ENCODE measurements around the gene STIM1. TPM values are rescaled to one million over a fixed set of nuclear protein-coding genes. Genes with fewer than 3 reads are reported as not detected.

The STIM1 gene
- total RNA-seq, 2 experiments from 2014 or later: 103 to 108 TPM

- H3K36me3 Mint-ChIP-seq (ENCODE audit: low read depth): peaks cover 39% of the 10 kb centered on the region
- POLR2A ChIA-PET: no interaction called here
- no peak overlapping the region for H3K27ac Mint-ChIP-seq
- no peaks in the 10 kb centered on the region for H3K9me3 Mint-ChIP-seq
- CTCF ChIA-PET: interaction anchor here (0.7 to 2.0 kb wide), 4 partner anchors 9 to 19 kb away, joined by 3 to 9 read pairs (median 7); partner anchors contain the start of genes PGAP2 and RHOG
- H3K27me3 Mint-ChIP-seq: no peaks in the 10 kb centered on the region
- peaks cover 36% of the 10 kb centered on the region for H3K4me1 Mint-ChIP-seq
- no peak for DNase-seq
- no peak overlapping the region for H3K4me3 Mint-ChIP-seq
Measured at GRCh38 chr11:3822312-3822711, 33.2 kb upstream of the STIM1 start.

DNA sequence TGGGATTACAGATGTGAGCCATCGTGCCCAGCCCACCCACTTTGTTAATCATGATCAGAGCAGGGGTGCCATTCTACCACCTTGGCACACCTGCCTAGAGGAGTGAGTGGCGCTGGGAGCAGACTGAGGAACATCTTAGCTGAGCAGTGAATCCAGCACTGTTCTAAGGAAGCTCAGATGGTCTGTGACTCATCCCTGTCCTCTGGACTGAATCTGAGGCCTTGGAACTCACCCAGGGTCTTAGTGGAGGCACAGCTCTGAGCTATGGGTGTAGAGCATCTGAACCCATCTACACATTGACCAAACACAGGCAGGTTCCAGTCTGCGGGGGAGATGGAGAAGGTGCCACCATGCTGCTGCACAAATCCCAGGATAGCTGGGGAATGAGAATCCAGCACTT is 32.2 kb upstream of the STIM1 start:
- peaks cover 46% of the 10 kb centered on the region for H3K36me3 Mint-ChIP-seq (ENCODE audit: low read depth)
- no peaks in the 10 kb centered on the region for H3K27me3 Mint-ChIP-seq
- POLR2A ChIA-PET: no interaction called here
- H3K4me1 Mint-ChIP-seq: peaks cover 37% of the 10 kb centered on the region
- CTCF ChIA-PET: interaction anchor here (0.7 to 2.0 kb wide), 4 partner anchors 10 to 18 kb away, joined by 4 to 9 read pairs (median 7); partner anchors contain the start of genes PGAP2 and RHOG
- no peaks in the 10 kb centered on the region for H3K9me3 Mint-ChIP-seq
- no peak overlapping the region for H3K27ac Mint-ChIP-seq
- H3K4me3 Mint-ChIP-seq: no peak overlapping the region
- DNase-seq: no peak

DNA sequence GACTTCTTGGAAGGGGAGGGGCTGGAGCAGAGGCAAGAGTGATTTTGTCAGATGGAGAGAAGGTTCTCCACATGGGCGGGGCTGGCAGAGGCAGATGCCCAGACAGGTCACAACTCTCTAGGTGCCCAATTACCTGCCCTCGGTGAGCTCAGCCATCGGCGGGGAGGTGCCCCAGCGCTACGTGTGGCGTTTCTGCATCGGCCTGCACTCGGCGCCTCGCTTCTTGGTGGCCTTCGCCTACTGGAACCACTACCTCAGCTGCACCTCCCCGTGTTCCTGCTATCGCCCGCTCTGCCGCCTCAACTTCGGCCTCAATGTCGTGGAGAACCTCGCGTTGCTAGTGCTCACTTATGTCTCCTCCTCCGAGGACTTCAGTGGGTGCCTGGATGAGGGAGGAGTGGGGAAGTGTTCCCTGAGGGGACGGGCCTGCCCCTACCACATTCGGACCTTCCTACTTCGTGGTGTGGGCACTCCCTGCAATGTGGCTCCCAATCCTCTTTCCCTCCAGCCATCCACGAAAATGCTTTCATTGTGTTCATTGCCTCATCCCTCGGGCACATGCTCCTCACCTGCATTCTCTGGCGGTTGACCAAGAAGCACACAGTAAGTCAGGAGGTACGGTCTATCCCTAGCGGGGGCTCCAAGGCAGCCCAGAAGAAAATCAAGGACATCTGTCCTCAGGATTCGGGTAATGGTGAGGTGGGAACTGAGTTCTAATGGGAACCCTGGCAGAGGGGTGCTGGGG is 31.5 kb upstream of the STIM1 start:
- ChIA-PET POLR2A (no interaction called here), CTCF (interaction anchor here (1.3 to 2.0 kb wide), 5 partner anchors 11 to 249 kb away, joined by 6 to 9 read pairs (median 7); partner anchors contain the start of genes PGAP2 and RHOG)
- Mint-ChIP-seq H3K27ac (no peak overlapping the region), H3K27me3 (no peaks in the 10 kb centered on the region), H3K36me3 (ENCODE audit: low read depth) (peaks cover 47% of the 10 kb centered on the region), H3K4me1 (peaks cover 37% of the 10 kb centered on the region), H3K9me3 (no peaks in the 10 kb centered on the region), H3K4me3 (no peak overlapping the region)
- no peak for DNase-seq

DNA sequence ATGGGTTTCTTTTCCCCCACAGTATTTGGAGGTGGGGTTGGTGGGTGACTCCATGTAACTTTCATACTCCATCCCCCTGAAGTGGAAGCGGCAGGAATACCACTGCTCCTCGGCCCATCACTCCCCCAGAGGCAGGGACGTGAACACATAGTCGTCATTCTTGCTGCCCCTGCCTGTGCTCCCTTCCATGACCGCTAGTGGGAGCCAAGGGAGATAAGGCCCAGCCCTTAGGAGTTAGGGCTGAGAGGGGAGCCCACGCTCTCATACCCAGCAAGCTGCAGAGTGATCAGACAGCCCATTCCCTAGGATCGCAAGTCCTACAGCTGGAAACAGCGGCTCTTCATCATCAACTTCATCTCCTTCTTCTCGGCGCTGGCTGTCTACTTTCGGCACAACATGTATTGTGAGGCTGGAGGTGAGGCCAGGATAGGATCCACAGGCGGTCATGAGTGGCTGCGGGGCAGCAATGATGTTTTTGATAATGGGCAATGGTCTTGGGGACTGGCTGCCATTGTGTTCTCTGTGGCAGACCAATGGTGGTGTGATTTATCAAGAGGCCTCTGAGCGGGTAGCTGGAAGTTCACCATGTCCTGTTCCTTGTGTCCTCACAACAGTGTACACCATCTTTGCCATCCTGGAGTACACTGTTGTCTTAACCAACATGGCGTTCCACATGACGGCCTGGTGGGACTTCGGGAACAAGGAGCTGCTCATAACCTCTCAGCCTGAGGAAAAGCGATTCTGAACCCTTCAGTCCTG is 30.6 kb upstream of the STIM1 start:
- Mint-ChIP-seq H3K36me3 (ENCODE audit: low read depth) (peaks cover 52% of the 10 kb centered on the region), H3K4me3 (no peak overlapping the region), H3K27me3 (no peaks in the 10 kb centered on the region), H3K4me1 (peaks cover 37% of the 10 kb centered on the region), H3K27ac (peak overlapping the region; percentile 57), H3K9me3 (no peaks in the 10 kb centered on the region)
- ChIA-PET POLR2A (no interaction called here), CTCF (interaction anchor here (0.8 to 1.4 kb wide), 9 partner anchors 8 to 248 kb away, joined by 3 to 7 read pairs (median 4); partner anchors contain the start of gene PGAP2)
- DNase-seq: peak; percentile 84

DNA sequence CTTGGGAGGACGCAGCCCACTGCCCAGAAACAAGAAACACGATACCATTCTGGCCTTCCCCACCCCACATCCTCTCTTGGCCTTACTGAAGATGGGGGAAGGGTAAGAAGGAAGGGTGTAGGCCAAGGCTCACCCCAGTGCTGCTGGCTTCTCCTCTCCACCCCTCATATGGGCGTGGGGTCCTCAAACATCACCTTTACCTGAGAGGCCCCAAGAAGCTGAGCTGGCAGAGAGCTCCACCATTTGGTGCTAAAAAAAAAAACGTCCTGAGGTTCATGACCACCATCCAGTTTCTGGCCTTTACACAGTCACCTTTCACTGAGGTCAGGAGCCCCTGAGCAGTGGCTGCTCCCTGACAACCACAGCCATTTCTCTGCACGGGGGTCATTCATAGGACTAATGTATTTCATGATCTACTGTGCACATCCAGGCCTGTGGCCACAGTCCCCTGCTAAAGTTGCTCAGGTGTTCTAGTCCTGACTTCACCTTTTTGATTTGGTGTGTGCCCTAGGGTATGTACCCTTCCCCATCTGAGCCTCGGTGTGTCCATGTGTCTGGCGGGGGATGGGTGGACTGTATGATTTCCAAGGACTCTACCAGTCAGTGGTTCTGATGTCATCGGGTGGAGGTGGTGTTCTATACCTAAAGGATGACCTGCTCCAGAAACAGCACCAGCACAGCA is 29.9 kb upstream of the STIM1 start:
- peaks cover 57% of the 10 kb centered on the region for H3K36me3 Mint-ChIP-seq (ENCODE audit: low read depth)

GRCh38 chr11:3826721-3827120 is 28.7 kb upstream of the STIM1 start:
- ChIA-PET POLR2A (no interaction called here), CTCF (interaction anchor here (1.9 to 2.3 kb wide), 2 partner anchors 12 to 14 kb away, joined by 4 to 6 read pairs; no protein-coding TSS in a partner anchor)
- Mint-ChIP-seq H3K9me3 (no peaks in the 10 kb centered on the region), H3K4me1 (peaks cover 51% of the 10 kb centered on the region), H3K4me3 (no peak overlapping the region), H3K36me3 (ENCODE audit: low read depth) (peaks cover 67% of the 10 kb centered on the region), H3K27ac (peak overlapping the region; percentile 31), H3K27me3 (no peaks in the 10 kb centered on the region)
- DNase-seq: no peak

More for the DNA sequence above, 29.9 kb upstream of the STIM1 start:
- Mint-ChIP-seq H3K4me1 (peaks cover 40% of the 10 kb centered on the region), H3K27me3 (no peaks in the 10 kb centered on the region), H3K9me3 (no peaks in the 10 kb centered on the region), H3K4me3 (no peak overlapping the region), H3K27ac (peak overlapping the region; percentile 66)
- POLR2A ChIA-PET: interaction anchor here (0.6 kb wide), 1 partner anchor 25 kb away, joined by 8 read pairs; no protein-coding TSS in a partner anchor
- CTCF ChIA-PET: interaction anchor here (0.8 to 2.3 kb wide), 11 partner anchors 9 to 247 kb away, joined by 3 to 7 read pairs (median 4); partner anchors contain the start of gene PGAP2
- DNase-seq: no peak

GRCh38 chr11:3827434-3828186 is 27.9 kb upstream of the STIM1 start:
- Mint-ChIP-seq H3K4me3 (no peak overlapping the region), H3K27me3 (no peaks in the 10 kb centered on the region), H3K27ac (no peak overlapping the region), H3K4me1 (peaks cover 58% of the 10 kb centered on the region), H3K36me3 (ENCODE audit: low read depth) (peaks cover 70% of the 10 kb centered on the region), H3K9me3 (no peaks in the 10 kb centered on the region)
- ChIA-PET CTCF (interaction anchor here (1.9 to 19.7 kb wide), 3 partner anchors 11 to 26 kb away, joined by 4 to 355 read pairs (median 6); partner anchors contain the start of gene STIM1), POLR2A (interaction anchor here (0.6 kb wide), 1 partner anchor 127 kb away, joined by 3 read pairs; no protein-coding TSS in a partner anchor)
- no peak for DNase-seq

- DNase-seq: no peak
- Mint-ChIP-seq H3K9me3 (no peaks in the 10 kb centered on the region), H3K36me3 (ENCODE audit: low read depth) (peaks cover 76% of the 10 kb centered on the region), H3K27me3 (no peaks in the 10 kb centered on the region), H3K27ac (no peak overlapping the region), H3K4me1 (peaks cover 70% of the 10 kb centered on the region), H3K4me3 (no peak overlapping the region)
- CTCF ChIA-PET: interaction anchor here (1.2 to 19.7 kb wide), 4 partner anchors 11 to 76 kb away, joined by 3 to 355 read pairs (median 10); partner anchors contain the start of genes RHOG and STIM1
- POLR2A ChIA-PET: no interaction called here
Measured at GRCh38 chr11:3830088-3830487, 25.4 kb upstream of the STIM1 start.

DNA sequence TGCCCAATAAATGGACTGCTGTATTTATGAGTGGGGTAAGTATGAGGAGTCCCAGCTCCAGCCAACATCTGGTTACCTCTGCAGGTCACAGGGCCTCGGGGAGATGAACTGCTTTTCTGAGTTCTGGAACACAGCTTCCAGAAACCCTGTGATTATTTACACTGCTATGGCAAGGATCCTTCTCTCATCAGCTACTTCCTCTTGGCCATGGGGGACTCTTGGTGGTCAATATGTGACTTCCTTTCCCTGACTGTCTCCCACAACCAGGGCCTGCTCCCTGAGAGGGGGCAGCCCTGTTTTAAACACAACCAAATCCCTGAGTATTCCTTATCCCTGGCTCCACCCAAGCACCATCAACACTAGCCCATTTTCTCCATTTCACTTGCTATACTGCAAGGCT is 24.7 kb upstream of the STIM1 start:
- Mint-ChIP-seq H3K4me1 (peaks cover 70% of the 10 kb centered on the region), H3K27me3 (no peaks in the 10 kb centered on the region), H3K4me3 (no peak overlapping the region), H3K36me3 (ENCODE audit: low read depth) (peaks cover 78% of the 10 kb centered on the region), H3K9me3 (no peaks in the 10 kb centered on the region), H3K27ac (peak overlapping the region; percentile 37)
- POLR2A ChIA-PET: no interaction called here
- DNase-seq: no peak
- CTCF ChIA-PET: interaction anchor here (1.2 to 19.7 kb wide), 4 partner anchors 11 to 75 kb away, joined by 3 to 355 read pairs (median 10); partner anchors contain the start of genes RHOG and STIM1

DNA sequence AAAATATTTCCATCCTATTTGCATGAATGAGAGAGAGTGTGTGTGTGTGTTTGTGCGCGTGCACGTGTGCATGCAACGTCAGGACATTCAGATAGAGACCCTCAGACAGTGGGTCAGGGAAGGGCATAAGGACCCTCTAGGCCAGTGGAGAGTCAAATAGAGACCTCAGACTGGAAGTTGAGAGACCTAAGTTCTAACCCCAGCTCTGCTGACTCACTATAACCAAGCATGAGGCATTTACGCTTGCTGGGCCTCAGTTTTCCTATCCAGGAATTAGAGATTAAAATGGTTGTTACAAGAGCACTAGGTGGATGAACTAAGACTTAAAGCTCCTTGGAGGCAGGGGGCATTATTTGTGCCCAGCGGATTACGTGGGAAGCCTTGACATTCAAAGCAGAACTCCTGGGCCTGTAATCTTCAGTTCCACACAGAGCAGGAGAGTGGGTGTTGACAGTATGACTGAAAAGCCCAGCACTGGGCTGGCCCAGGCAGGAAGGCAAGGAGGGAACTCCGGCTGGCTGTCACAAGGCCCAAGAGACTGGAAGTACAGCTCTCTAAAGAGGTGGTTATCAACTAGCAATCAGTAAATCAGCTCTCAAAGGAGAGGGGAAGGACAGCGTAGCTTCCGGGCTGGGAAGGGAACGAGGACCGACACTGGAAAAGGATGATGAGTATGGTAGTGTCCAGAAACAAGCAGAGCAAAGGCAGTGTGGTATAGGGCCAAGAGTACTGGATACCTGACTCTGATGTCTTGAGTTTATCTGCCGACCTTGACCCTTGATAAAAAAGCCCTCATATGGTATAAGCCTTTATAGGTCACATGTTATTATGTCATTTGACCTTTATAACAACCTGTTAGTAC is 23.9 kb upstream of the STIM1 start:
- ChIA-PET CTCF (interaction anchor here (0.9 to 19.7 kb wide), 5 partner anchors 10 to 241 kb away, joined by 4 to 355 read pairs (median 6); partner anchors contain the start of genes RHOG and STIM1), POLR2A (interaction anchor here (0.6 kb wide), 1 partner anchor 127 kb away, joined by 3 read pairs; no protein-coding TSS in a partner anchor)
- Mint-ChIP-seq H3K9me3 (no peaks in the 10 kb centered on the region), H3K4me3 (no peak overlapping the region), H3K27ac (peak overlapping the region; percentile 70), H3K27me3 (no peaks in the 10 kb centered on the region), H3K4me1 (peaks cover 68% of the 10 kb centered on the region), H3K36me3 (ENCODE audit: low read depth) (peaks cover 69% of the 10 kb centered on the region)
- DNase-seq: no peak

- DNase-seq: no peak
- Mint-ChIP-seq H3K9me3 (no peaks in the 10 kb centered on the region), H3K36me3 (ENCODE audit: low read depth) (peaks cover 60% of the 10 kb centered on the region), H3K4me1 (peaks cover 74% of the 10 kb centered on the region), H3K27ac (peak overlapping the region; percentile 70), H3K27me3 (no peaks in the 10 kb centered on the region), H3K4me3 (no peak overlapping the region)
- ChIA-PET POLR2A (no interaction called here), CTCF (interaction anchor here (1.0 to 19.7 kb wide), 3 partner anchors 8 to 23 kb away, joined by 4 to 355 read pairs (median 16); partner anchors contain the start of genes RHOG and STIM1)
Measured at GRCh38 chr11:3832816-3833215, 22.6 kb upstream of the STIM1 start.

Measured in activated CD4-positive, alpha-beta T cell treated with anti-CD3 and anti-CD28 coated beads, Interleukin-2, amount 10 ng/mL, durations not matched to agents 7 days and 5 days (primary cell).